ENCODE measurements around the gene LRRC8D.

Gene LRRC8D

GRCh38 chr1:89908273-89908671, 87.4 kb downstream of the LRRC8D start:
- H3K4me3 ChIP-seq (ENCODE audit: low read length, poor library complexity, severe bottlenecking), result no peak overlapping the region
- peaks cover 13% of the 10 kb centered on the region for H3F3A ChIP-seq (ENCODE audit: low read depth)
- no peak overlapping the region for H2AFZ ChIP-seq (ENCODE audit: low read length)
- peaks cover 93% of the 10 kb centered on the region for H3K4me1 ChIP-seq (ENCODE audit: insufficient read depth, low read length, poor library complexity, severe bottlenecking)
- H3K9me2 ChIP-seq (replicated peaks; ENCODE audit: low read depth, low read length), result no peaks in the 10 kb centered on the region
- no peak for TF ChIP-seq CTCF (conservative IDR thresholded peaks at IDR 0.05; ENCODE audit: low read length)
- no peak for TF ChIP-seq EZH2phosphoT487 (IDR thresholded peaks at IDR 0.05; ENCODE audit: borderline replicate concordance)
- H3K4me2 ChIP-seq (ENCODE audit: low read depth, low read length, poor library complexity, severe bottlenecking), result peak overlapping the region; percentile 70
- H4K20me1 ChIP-seq (ENCODE audit: insufficient read depth, low read length, poor library complexity, severe bottlenecking), result peaks cover 5% of the 10 kb centered on the region
- H3K9me3 ChIP-seq (ENCODE audit: insufficient read depth, low read depth, low read length), result no peaks in the 10 kb centered on the region
- H3K9ac ChIP-seq (ENCODE audit: low read depth, low read length, poor library complexity, severe bottlenecking), result peak overlapping the region; percentile 18
- no peaks in the 10 kb centered on the region for H3K36me3 ChIP-seq (ENCODE audit: insufficient read depth, low read length)
- H3K27me3 ChIP-seq (ENCODE audit: insufficient read depth, low read length, poor library complexity, severe bottlenecking), result no peaks in the 10 kb centered on the region
- H3K79me2 ChIP-seq (ENCODE audit: insufficient read depth, low read length), result peaks cover 88% of the 10 kb centered on the region

GRCh38 chr1:89908672-89909436, 88.0 kb downstream of the LRRC8D start:
- H3K36me3 ChIP-seq (ENCODE audit: insufficient read depth, low read length), result no peaks in the 10 kb centered on the region
- peaks cover 88% of the 10 kb centered on the region for H3K79me2 ChIP-seq (ENCODE audit: insufficient read depth, low read length)
- no peaks in the 10 kb centered on the region for H3K27me3 ChIP-seq (ENCODE audit: insufficient read depth, low read length, poor library complexity, severe bottlenecking)
- H3K4me1 ChIP-seq (ENCODE audit: insufficient read depth, low read length, poor library complexity, severe bottlenecking), result peaks cover 93% of the 10 kb centered on the region
- H3K9me3 ChIP-seq (ENCODE audit: insufficient read depth, low read depth, low read length), result no peaks in the 10 kb centered on the region
- no peak overlapping the region for H2AFZ ChIP-seq (ENCODE audit: low read length)
- TF ChIP-seq CTCF (conservative IDR thresholded peaks at IDR 0.05; ENCODE audit: low read length) (no peak), EZH2phosphoT487 (IDR thresholded peaks at IDR 0.05; ENCODE audit: borderline replicate concordance) (no peak)
- peak overlapping the region; percentile 18 for H3K9ac ChIP-seq (ENCODE audit: low read depth, low read length, poor library complexity, severe bottlenecking)
- H3K4me3 ChIP-seq (ENCODE audit: low read length, poor library complexity, severe bottlenecking), result no peak overlapping the region
- H4K20me1 ChIP-seq (ENCODE audit: insufficient read depth, low read length, poor library complexity, severe bottlenecking), result peaks cover 11% of the 10 kb centered on the region
- H3F3A ChIP-seq (ENCODE audit: low read depth), result peaks cover 7% of the 10 kb centered on the region
- peak overlapping the region; percentile 70 for H3K4me2 ChIP-seq (ENCODE audit: low read depth, low read length, poor library complexity, severe bottlenecking)
- H3K9me2 ChIP-seq (replicated peaks; ENCODE audit: low read depth, low read length), result no peaks in the 10 kb centered on the region

GRCh38 chr1:89910268-89910667, 89.4 kb downstream of the LRRC8D start:
- Histone ChIP-seq H3K9ac (ENCODE audit: low read depth, low read length, poor library complexity, severe bottlenecking) (peak overlapping the region; percentile 11), H3K4me1 (ENCODE audit: insufficient read depth, low read length, poor library complexity, severe bottlenecking) (peaks cover 86% of the 10 kb centered on the region), H2AFZ (ENCODE audit: low read length) (no peak overlapping the region), H4K20me1 (ENCODE audit: insufficient read depth, low read length, poor library complexity, severe bottlenecking) (peaks cover 12% of the 10 kb centered on the region), H3K27me3 (ENCODE audit: insufficient read depth, low read length, poor library complexity, severe bottlenecking) (no peaks in the 10 kb centered on the region), H3F3A (ENCODE audit: low read depth) (peaks cover 4% of the 10 kb centered on the region; the same call in 1 of the 2 replicates), H3K36me3 (ENCODE audit: insufficient read depth, low read length) (no peaks in the 10 kb centered on the region), H3K9me3 (ENCODE audit: insufficient read depth, low read depth, low read length) (no peaks in the 10 kb centered on the region), H3K9me2 (replicated peaks; ENCODE audit: low read depth, low read length) (no peaks in the 10 kb centered on the region), H3K4me3 (ENCODE audit: low read length, poor library complexity, severe bottlenecking) (no peak overlapping the region), H3K79me2 (ENCODE audit: insufficient read depth, low read length) (peaks cover 90% of the 10 kb centered on the region), H3K4me2 (ENCODE audit: low read depth, low read length, poor library complexity, severe bottlenecking) (no peak overlapping the region)
- no peak for TF ChIP-seq EZH2phosphoT487 (IDR thresholded peaks at IDR 0.05; ENCODE audit: borderline replicate concordance)
